ENCODE data around the gene ARMH4. TPM values are rescaled to one million over a fixed set of nuclear protein-coding genes. Genes with fewer than 3 reads are reported as not detected.

ARMH4 gene
- total and polyA plus RNA-seq, 5 donors from 2014 or later: 0.27 to 1.0 (median 0.78) TPM; not detected in 1

GRCh38 chr14:57987596-57988300, 164.3 kb downstream of the ARMH4 start:
- Mint-ChIP-seq H3K4me1 (no peaks in the 10 kb centered on the region), H3K27me3 (no peaks in the 10 kb centered on the region), H3K9me3 (peaks cover 0 to 2% (median 0%) of the 10 kb centered on the region in 7 donors), H3K27ac (no peak overlapping the region), H3K4me3 (no peak overlapping the region), H3K36me3 (no peaks in the 10 kb centered on the region)
- Histone ChIP-seq H3K9me3 (ENCODE audit: control insufficient read depth in 2 of 2, low read length in 2 of 2) (no peaks in the 10 kb centered on the region), H3K36me3 (ENCODE audit: control insufficient read depth, insufficient read depth, low read length) (no peaks in the 10 kb centered on the region), H3K27me3 (ENCODE audit: control insufficient read depth, insufficient read depth, low read length) (no peaks in the 10 kb centered on the region), H3K4me1 (ENCODE audit: control insufficient read depth, insufficient read depth, low read length, poor library complexity, severe bottlenecking) (no peaks in the 10 kb centered on the region), H3K4me3 (ENCODE audit: low read depth, low read length) (no peak overlapping the region), H3K27ac (ENCODE audit: insufficient read depth, low read length, poor library complexity, severe bottlenecking) (no peak overlapping the region)
- no peak for ATAC-seq (ENCODE audit: low read depth in 2 of 2)
- no peak for DNase-seq

- Histone ChIP-seq H3K27ac (ENCODE audit: insufficient read depth, low read length, poor library complexity, severe bottlenecking) (no peak overlapping the region), H3K4me3 (ENCODE audit: low read depth, low read length) (no peak overlapping the region), H3K36me3 (ENCODE audit: control insufficient read depth, insufficient read depth, low read length) (no peaks in the 10 kb centered on the region), H3K4me1 (ENCODE audit: control insufficient read depth, insufficient read depth, low read length, poor library complexity, severe bottlenecking) (no peaks in the 10 kb centered on the region), H3K9me3 (ENCODE audit: control insufficient read depth in 2 of 2, low read length in 2 of 2) (no peaks in the 10 kb centered on the region), H3K27me3 (ENCODE audit: control insufficient read depth, insufficient read depth, low read length) (no peaks in the 10 kb centered on the region)
- ATAC-seq (ENCODE audit: low read depth in 2 of 2) (no peak), DNase-seq (no peak)
- Mint-ChIP-seq H3K9me3 (peaks cover 0 to 2% (median 0%) of the 10 kb centered on the region in 7 donors), H3K4me1 (no peaks in the 10 kb centered on the region), H3K27ac (no peak overlapping the region), H3K36me3 (no peaks in the 10 kb centered on the region), H3K27me3 (no peaks in the 10 kb centered on the region), H3K4me3 (no peak overlapping the region)
Measured at GRCh38 chr14:57987051-57987450, 165.0 kb downstream of the ARMH4 start.

- H3K9me3 Mint-ChIP-seq: peaks cover 0 to 3% (median 0%) of the 10 kb centered on the region in 7 donors
- ATAC-seq (ENCODE audit: low read depth in 2 of 2) (no peak), DNase-seq (no peak)
- H3K27ac ChIP-seq (ENCODE audit: insufficient read depth, low read length, poor library complexity, severe bottlenecking): no peak overlapping the region
- no peak overlapping the region for H3K27ac Mint-ChIP-seq
- H3K4me3 Mint-ChIP-seq: no peak overlapping the region
- H3K36me3 ChIP-seq (ENCODE audit: control insufficient read depth, insufficient read depth, low read length): no peaks in the 10 kb centered on the region
- H3K36me3 Mint-ChIP-seq: no peaks in the 10 kb centered on the region
- H3K27me3 ChIP-seq (ENCODE audit: control insufficient read depth, insufficient read depth, low read length): no peaks in the 10 kb centered on the region
- no peaks in the 10 kb centered on the region for H3K4me1 ChIP-seq (ENCODE audit: control insufficient read depth, insufficient read depth, low read length, poor library complexity, severe bottlenecking)
- H3K9me3 ChIP-seq (ENCODE audit: control insufficient read depth in 2 of 2, low read length in 2 of 2): no peaks in the 10 kb centered on the region
- no peaks in the 10 kb centered on the region for H3K27me3 Mint-ChIP-seq
- H3K4me3 ChIP-seq (ENCODE audit: low read depth, low read length): no peak overlapping the region
- H3K4me1 Mint-ChIP-seq: no peaks in the 10 kb centered on the region
Measured at GRCh38 chr14:57982804-57983634, 169.0 kb downstream of the ARMH4 start.

- H3K9me3 ChIP-seq (ENCODE audit: control insufficient read depth in 2 of 2, low read length in 2 of 2): no peaks in the 10 kb centered on the region
- Mint-ChIP-seq H3K36me3 (no peaks in the 10 kb centered on the region), H3K27ac (no peak overlapping the region), H3K4me1 (no peaks in the 10 kb centered on the region), H3K4me3 (no peak overlapping the region), H3K9me3 (peaks cover 0 to 3% (median 0%) of the 10 kb centered on the region in 7 donors), H3K27me3 (no peaks in the 10 kb centered on the region)
- H3K27me3 ChIP-seq (ENCODE audit: control insufficient read depth, insufficient read depth, low read length): no peaks in the 10 kb centered on the region
- no peak overlapping the region for H3K27ac ChIP-seq (ENCODE audit: insufficient read depth, low read length, poor library complexity, severe bottlenecking)
- H3K4me3 ChIP-seq (ENCODE audit: low read depth, low read length): no peak overlapping the region
- ATAC-seq (ENCODE audit: low read depth in 2 of 2): no peak
- no peak for DNase-seq
- no peaks in the 10 kb centered on the region for H3K4me1 ChIP-seq (ENCODE audit: control insufficient read depth, insufficient read depth, low read length, poor library complexity, severe bottlenecking)
- no peaks in the 10 kb centered on the region for H3K36me3 ChIP-seq (ENCODE audit: control insufficient read depth, insufficient read depth, low read length)
Measured at GRCh38 chr14:57981817-57982560, 170.0 kb downstream of the ARMH4 start.

GRCh38 chr14:57979376-57980048, 172.5 kb downstream of the ARMH4 start:
- no peaks in the 10 kb centered on the region for H3K4me1 Mint-ChIP-seq
- no peak overlapping the region for H3K4me3 ChIP-seq (ENCODE audit: low read depth, low read length)
- no peaks in the 10 kb centered on the region for H3K4me1 ChIP-seq (ENCODE audit: control insufficient read depth, insufficient read depth, low read length, poor library complexity, severe bottlenecking)
- DNase-seq (no peak), ATAC-seq (ENCODE audit: low read depth in 2 of 2) (no peak)
- no peak overlapping the region for H3K27ac ChIP-seq (ENCODE audit: insufficient read depth, low read length, poor library complexity, severe bottlenecking)
- no peaks in the 10 kb centered on the region for H3K9me3 ChIP-seq (ENCODE audit: control insufficient read depth in 2 of 2, low read length in 2 of 2)
- no peak overlapping the region for H3K27ac Mint-ChIP-seq
- H3K9me3 Mint-ChIP-seq: peaks cover 0 to 3% (median 0%) of the 10 kb centered on the region in 7 donors
- no peaks in the 10 kb centered on the region for H3K27me3 Mint-ChIP-seq
- H3K27me3 ChIP-seq (ENCODE audit: control insufficient read depth, insufficient read depth, low read length): no peaks in the 10 kb centered on the region
- no peak overlapping the region for H3K4me3 Mint-ChIP-seq
- H3K36me3 Mint-ChIP-seq: no peaks in the 10 kb centered on the region
- H3K36me3 ChIP-seq (ENCODE audit: control insufficient read depth, insufficient read depth, low read length): no peaks in the 10 kb centered on the region

GRCh38 chr14:57976701-57977100, 175.3 kb downstream of the ARMH4 start:
- H3K27me3 ChIP-seq (ENCODE audit: control insufficient read depth, insufficient read depth, low read length): peaks cover 2% of the 10 kb centered on the region
- H3K36me3 ChIP-seq (ENCODE audit: control insufficient read depth, insufficient read depth, low read length): no peaks in the 10 kb centered on the region
- Mint-ChIP-seq H3K4me1 (no peaks in the 10 kb centered on the region), H3K27me3 (no peaks in the 10 kb centered on the region), H3K27ac (no peak overlapping the region), H3K36me3 (no peaks in the 10 kb centered on the region), H3K4me3 (no peak overlapping the region), H3K9me3 (peaks cover 0 to 6% (median 0%) of the 10 kb centered on the region in 7 donors)
- H3K27ac ChIP-seq (ENCODE audit: insufficient read depth, low read length, poor library complexity, severe bottlenecking): no peak overlapping the region
- no peak overlapping the region for H3K4me3 ChIP-seq (ENCODE audit: low read depth, low read length)
- DNase-seq (no peak), ATAC-seq (ENCODE audit: low read depth in 2 of 2) (no peak)
- no peaks in the 10 kb centered on the region for H3K4me1 ChIP-seq (ENCODE audit: control insufficient read depth, insufficient read depth, low read length, poor library complexity, severe bottlenecking)
- no peaks in the 10 kb centered on the region for H3K9me3 ChIP-seq (ENCODE audit: control insufficient read depth in 2 of 2, low read length in 2 of 2)

GRCh38 chr14:57974896-57975295, 177.1 kb downstream of the ARMH4 start:
- no peaks in the 10 kb centered on the region for H3K36me3 ChIP-seq (ENCODE audit: control insufficient read depth, insufficient read depth, low read length)
- H3K27ac Mint-ChIP-seq: no peak overlapping the region
- no peak overlapping the region for H3K4me3 ChIP-seq (ENCODE audit: low read depth, low read length)
- H3K9me3 ChIP-seq (ENCODE audit: control insufficient read depth in 2 of 2, low read length in 2 of 2): no peaks in the 10 kb centered on the region
- no peaks in the 10 kb centered on the region for H3K4me1 ChIP-seq (ENCODE audit: control insufficient read depth, insufficient read depth, low read length, poor library complexity, severe bottlenecking)
- DNase-seq (no peak), ATAC-seq (ENCODE audit: low read depth in 2 of 2) (no peak)
- no peaks in the 10 kb centered on the region for H3K36me3 Mint-ChIP-seq
- no peak overlapping the region for H3K27ac ChIP-seq (ENCODE audit: insufficient read depth, low read length, poor library complexity, severe bottlenecking)
- H3K27me3 ChIP-seq (ENCODE audit: control insufficient read depth, insufficient read depth, low read length): peaks cover 2% of the 10 kb centered on the region
- H3K27me3 Mint-ChIP-seq: no peaks in the 10 kb centered on the region
- H3K9me3 Mint-ChIP-seq: peaks cover 0 to 6% (median 0%) of the 10 kb centered on the region in 7 donors
- no peaks in the 10 kb centered on the region for H3K4me1 Mint-ChIP-seq
- no peak overlapping the region for H3K4me3 Mint-ChIP-seq
